ENCODE measurements around the gene SAMD11.
"Not testable (repeated sequence)": the region's sequence is repeated elsewhere in the genome, so short reads cannot be mapped to it uniquely, and the experiment has no call there.

The SAMD11 gene

DNA sequence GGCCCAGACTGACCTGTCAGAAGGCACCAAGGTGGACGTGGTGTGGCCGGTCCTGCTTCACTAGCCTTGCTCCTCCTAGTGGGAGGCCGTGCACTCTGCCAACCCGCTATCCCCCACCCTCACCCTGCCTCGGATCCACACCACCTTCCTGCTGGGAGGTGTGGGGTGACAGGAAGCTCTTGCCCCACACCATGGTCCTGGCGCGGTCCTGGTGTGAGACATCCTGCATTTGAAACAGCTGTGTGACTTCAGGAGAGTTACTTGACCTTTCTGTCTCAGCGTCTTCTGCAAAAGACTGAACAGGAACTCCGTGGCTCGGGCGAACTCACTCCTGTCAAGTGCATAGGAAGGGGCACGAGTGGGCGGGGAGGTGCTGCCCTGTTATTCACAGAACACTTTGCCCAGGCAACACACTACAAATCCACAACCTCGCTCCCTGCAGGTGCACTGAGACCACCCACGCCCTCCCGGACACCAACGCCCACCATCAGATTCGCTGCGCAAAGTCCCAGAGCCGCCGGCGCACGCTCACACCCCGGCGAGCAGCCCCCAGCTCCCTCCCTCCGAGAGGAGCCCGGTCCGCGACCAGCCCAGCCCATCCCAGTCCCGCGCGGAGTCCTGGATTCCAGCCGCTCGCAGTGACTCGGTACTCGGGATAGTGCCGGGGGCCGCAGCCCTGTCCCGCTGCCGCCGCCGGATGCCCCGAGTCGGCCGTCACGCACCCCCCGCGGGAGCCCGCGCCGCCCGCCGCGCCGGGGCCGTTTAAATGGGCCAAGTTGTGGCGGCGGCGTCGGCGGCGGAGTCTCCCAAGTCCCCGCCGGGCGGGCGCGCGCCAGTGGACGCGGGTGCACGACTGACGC, at the start of gene SAMD11:
Gene SAMD11, plus strand, starts transcription at position 793 of the 860 bp plus-strand sequence. CDS start 509 bp downstream, outside the sequence.
- DNase-seq, result peak; percentile 46

GRCh38 chr1:876428-877208, 47.1 kb upstream of the SAMD11 start:
- DNase-seq, result not testable (repeated sequence)

DNA sequence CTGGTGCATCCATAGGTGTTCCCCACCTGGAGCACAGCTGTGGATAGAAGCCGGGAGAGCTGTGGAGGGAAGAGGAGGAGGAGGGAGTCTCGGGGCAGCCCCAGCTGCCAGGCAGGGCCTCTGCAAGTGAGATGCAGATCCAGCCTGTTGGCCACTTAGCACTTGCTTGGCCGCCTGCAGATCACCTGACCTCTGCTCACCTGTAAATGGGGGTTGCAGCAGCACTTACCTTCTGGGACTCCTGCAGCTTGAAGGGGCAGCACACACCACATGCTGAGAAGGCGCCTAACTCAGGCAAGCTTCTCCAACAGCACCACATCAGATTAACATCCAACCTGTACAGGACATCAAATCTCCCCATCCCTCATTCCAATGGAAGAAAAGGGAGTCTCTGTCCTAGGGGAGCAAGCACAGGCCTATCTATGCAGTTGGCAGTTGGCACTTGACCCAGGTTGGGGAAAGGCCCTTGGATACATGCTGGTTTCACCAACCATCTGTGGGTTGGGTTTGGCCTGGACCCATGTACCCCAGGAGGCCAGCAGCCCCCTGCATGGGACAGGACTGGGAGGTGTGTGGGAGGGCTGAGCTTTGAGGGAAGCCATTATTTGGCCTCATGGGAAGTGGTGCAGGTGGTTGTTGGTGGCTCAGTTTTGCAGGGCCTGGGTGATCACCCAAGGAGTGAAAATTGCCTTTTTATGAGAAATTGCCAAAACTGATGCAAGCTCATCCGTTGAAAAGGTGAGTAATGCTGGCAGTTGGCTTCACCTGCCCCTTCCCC, 46.3 kb upstream of the SAMD11 start:
- not testable (repeated sequence) for DNase-seq

DNA sequence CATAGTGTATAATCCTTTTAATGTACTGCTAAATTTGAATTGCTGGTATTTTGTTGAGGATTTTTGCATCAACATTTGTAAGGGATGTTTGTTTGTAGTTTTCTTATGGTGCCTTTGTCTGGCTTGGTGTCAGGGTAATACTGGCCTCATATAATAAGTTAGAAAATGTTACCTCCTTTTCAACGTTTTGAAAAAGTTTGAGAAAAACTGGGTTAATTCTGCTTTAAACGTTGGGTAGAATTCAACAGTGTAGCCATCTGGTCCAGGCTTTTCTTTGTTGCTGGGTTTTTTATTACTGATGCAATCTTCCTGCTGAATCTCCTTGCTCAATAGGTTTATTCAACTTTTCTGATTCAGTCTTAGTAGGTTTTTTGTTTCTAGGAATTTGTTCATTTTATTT, 43.2 kb upstream of the SAMD11 start:
- not testable (repeated sequence) for DNase-seq

- DNase-seq, result not testable (repeated sequence)
Observed at GRCh38 chr1:880915-881314, 42.8 kb upstream of the SAMD11 start.

DNA sequence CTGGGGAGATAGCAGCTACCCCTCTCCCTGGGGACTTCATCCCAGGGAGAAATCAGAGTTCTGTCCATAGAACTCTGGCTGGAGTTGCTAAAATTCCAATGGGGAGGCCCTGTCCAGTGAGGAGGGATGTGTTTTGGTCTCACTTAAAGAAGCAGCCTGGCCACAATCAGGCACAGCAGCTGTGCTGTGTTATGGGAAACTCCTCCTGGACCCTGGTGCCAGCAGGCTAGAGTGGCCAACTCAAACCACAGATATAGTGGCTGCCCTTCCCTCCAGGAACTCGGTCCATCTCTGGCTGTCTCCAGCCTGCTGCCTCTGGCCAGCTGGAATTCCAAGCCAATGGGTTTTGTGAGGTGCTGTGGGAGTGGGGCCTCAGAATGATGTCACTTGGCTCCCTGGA, 37.4 kb upstream of the SAMD11 start:
- DNase-seq, result no peak

GRCh38 chr1:886760-887159, 37.0 kb upstream of the SAMD11 start:
- DNase-seq, result no peak

DNA sequence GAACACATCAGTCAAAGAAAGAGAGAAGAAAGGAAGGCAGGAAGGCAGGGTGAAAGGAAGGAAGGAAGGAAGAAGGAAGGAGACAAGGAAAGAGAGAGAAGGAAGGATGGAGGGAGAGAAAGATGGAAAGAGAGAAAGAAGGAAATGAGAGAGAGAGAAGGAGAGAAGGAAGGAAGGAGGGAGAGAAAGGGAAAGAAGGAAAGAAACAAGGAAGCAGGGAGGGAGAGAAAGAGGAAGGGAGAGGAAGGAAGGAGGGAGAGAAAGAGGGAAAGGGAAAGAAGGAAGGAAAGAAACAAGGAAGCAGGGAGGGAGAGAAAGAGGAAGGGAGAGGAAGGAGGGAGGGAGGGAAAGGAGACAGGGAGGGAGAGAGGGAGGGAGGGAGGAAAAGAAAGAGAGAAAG, 35.4 kb upstream of the SAMD11 start:
- no peak for DNase-seq

GRCh38 chr1:889774-890173, 33.9 kb upstream of the SAMD11 start:
- DNase-seq, result not testable (repeated sequence)

DNA sequence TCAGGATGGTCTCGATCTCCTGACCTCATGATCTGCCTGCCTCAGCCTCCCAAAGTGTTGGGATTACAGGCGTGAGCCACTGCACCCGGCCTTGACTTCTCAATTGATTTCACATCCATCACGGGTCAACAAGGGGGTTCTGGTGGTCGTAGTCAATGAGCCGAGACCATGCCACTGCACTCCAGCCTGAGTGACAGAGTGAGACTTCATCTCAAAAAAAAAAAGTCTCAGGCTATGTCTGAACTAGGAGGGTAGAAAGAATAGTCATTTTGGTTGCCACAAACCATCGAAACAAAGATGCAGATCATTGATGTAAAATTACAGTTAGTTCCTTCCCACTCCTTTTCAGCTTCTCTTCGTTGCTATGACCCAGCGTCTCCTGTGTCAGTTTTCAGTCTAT, 33.5 kb upstream of the SAMD11 start:
- DNase-seq, result not testable (repeated sequence)

DNA sequence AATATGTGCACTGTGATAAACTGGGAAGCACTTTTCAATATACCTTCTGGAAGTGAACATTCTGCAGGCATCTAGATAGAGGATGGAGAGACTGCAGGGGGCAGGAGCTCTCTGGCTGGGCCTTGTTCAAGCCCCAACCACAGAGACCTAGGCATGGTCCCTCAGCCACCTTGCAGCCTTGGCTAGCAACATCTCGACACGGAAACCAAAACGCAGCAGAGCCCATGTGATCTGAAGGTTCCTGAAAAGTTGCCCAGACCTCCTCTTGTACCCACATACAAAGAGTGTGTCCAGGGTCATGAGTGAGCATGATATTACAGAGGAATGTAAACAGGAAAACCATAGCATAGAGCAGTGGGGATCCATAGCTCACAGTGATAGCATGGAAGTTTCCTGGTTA, 33.1 kb upstream of the SAMD11 start:
- DNase-seq, result no peak

DNA sequence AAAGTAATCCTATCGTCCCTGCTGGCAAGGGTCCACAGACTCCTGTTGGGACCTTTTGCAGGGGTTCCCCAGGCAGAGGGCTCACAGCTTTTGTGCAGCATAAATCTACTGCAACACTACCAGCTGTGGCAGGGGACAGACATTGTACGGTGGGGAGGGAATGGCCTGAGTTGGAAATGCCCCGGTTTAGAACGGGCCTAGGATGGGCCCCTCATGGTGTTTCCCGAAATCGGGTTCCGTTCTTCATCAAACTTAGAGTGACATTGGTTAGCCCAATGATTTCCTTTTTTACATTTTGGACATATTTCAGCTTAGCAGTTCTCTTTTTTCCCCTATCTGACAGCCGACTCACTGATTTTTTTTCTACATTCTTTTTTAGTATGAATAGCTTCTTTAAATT, 26.5 kb upstream of the SAMD11 start:
- DNase-seq, result no peak

- DNase-seq, result not testable (repeated sequence)
Observed at GRCh38 chr1:897951-898350, 25.8 kb upstream of the SAMD11 start.

DNA sequence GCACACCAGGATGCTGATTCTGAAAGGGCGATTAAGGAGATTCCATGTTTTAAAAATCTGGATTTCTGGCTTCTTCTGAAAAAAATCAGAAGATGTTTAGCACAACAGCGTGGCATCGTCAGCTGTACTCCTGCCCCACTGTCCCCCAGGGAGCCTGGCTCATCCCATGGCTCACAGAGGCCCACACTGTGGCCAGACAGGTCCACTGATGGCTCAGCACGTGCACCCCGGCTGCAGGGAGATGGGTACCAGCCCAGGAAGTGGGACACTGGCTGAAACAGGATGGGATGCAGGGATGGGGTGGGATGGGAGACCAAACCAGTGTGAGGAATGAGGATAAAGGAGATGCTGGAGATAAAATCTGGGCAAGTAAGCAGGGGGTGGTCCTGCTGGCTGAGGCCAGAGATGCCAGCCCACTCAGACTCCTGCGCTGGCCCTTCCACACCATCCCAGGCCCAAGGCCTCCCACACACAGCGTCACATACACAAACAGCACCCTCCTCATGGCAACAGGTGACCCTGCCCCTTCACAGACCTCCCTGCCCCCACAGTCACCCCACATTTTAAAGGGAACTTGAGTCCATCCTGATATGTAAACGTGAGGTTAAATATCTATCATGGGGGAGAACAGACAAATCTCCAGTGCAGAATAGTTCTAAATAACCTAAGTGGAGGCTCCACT, 23.9 kb upstream of the SAMD11 start:
- DNase-seq, result no peak

GRCh38 chr1:901108-901859, 22.4 kb upstream of the SAMD11 start:
- no peak for DNase-seq

DNA sequence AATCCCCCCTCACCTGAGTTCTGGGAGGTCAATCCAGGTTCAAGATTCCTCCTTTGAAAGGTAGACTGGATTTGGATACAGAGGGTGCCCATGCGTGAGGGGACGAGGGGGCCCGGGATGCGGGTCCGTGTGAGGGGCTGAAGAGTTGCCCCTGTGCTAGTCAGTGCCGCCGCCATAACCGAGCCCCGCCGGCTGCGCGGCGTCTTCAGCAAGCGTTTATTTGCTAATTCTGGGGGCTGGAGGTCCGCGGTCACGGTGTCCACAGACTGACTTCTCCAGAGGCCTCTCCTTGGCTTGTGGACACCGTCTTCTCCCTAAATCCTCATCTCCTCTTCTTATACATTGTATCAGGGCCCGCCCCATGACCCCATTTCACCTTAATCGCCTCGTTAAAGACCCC, 20.9 kb upstream of the SAMD11 start:
- no peak for DNase-seq

DNA sequence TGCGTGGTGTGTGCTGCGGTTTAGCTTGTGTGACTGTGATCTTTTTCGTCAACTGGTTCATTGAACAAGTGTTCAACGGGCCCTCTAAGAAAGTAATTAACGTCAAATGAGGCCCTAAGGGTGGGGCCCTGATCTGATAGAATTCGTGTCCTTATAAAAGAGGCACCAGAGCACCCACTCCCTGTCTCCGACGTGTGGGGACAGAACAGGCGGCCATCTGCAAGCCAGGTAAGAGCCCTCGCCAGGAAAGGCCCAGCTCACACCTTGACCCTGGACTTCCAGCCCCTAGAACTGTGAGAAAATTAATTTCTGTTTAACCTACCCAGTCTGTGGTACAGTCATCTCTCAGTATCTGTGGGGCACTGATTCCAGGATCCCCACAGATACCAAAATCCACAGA, 20.4 kb upstream of the SAMD11 start:
- no peak for DNase-seq

- no peak for DNase-seq
Observed at GRCh38 chr1:903721-904271, 19.9 kb upstream of the SAMD11 start.

DNA sequence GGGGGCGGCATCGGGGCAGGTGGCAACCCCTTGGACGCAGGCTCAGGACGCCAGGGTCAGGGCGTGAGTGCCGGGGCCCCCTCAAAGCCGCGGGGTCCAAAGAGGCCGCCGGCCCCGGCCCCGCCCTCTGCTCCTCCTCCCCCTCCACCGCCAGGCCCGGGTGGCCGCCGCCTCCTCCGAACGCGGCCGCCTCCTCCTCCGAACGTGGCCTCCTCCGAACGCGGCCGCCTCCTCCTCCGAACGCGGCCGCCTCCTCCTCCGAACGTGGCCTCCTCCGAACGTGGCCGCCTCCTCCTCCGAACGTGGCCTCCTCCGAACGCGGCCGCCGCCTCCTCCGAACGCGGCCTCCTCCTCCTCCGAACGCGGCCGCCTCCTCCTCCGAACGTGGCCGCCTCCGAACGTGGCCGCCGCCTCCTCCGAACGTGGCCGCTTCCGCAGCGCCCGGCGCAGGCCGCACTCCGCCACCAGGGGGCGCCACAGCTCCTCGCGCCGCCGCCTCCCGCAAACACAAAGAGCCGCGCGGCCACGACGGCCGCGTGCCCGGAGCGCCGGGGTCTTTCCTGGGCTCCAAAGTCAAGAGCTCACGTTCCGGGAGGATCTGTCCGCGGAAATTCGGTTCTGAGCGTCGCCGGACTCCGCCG, 19.3 kb upstream of the SAMD11 start:
- DNase-seq, result peak; percentile 79

- DNase-seq, result no peak
Observed at GRCh38 chr1:905071-905749, 18.5 kb upstream of the SAMD11 start.

Data from activated CD4-positive, alpha-beta T cell treated with anti-CD3 and anti-CD28 coated beads for 1 hour (primary cell).